GM19193 (cell line): ENCODE data around the gene KDM4E.

ENCODE experiments used
- POLR2A ChIP-seq: IDR thresholded peaks from 4 replicates; pipeline ENCODE4 v1.6.1; 2011; ENCODE audit not compliant: insufficient read depth, insufficient read length; ENCODE audit errors: extremely low read depth

Gene KDM4E

GRCh38 chr11:95024958-95025357, at the start of gene KDM4E:
TSS of gene KDM4E (plus strand) at chr11:95025258. CDS start at chr11:95025558, 300 bp downstream.
- no peak for TF ChIP-seq POLR2A

GRCh38 chr11:94975599-94975998, 49.5 kb upstream of the KDM4E start:
- no peak for TF ChIP-seq POLR2A

- TF ChIP-seq POLR2A, result no peak
These were observed 37.7 kb upstream of the KDM4E start for GRCh38 chr11:94987378-94987777.

- TF ChIP-seq POLR2A, result no peak
These were observed 36.3 kb upstream of the KDM4E start for GRCh38 chr11:94988748-94989147.

GRCh38 chr11:94993400-94993943, 31.6 kb upstream of the KDM4E start:
- no peak for TF ChIP-seq POLR2A

GRCh38 chr11:94997437-94997836, 27.6 kb upstream of the KDM4E start:
- no peak for TF ChIP-seq POLR2A

- no peak for TF ChIP-seq POLR2A
These were observed 26.8 kb upstream of the KDM4E start for GRCh38 chr11:94998285-94998684.

- TF ChIP-seq POLR2A, result no peak
These were observed 21.3 kb upstream of the KDM4E start for GRCh38 chr11:95003716-95004115.

GRCh38 chr11:95005642-95006041, 19.4 kb upstream of the KDM4E start:
- TF ChIP-seq POLR2A, result no peak

GRCh38 chr11:95011376-95011775, 13.7 kb upstream of the KDM4E start:
- no peak for TF ChIP-seq POLR2A

- no peak for TF ChIP-seq POLR2A
These were observed 10.8 kb upstream of the KDM4E start for GRCh38 chr11:95014184-95014821.

GRCh38 chr11:95016139-95016538, 8.9 kb upstream of the KDM4E start:
- no peak for TF ChIP-seq POLR2A

GRCh38 chr11:95028357-95028756, 3.3 kb downstream of the KDM4E start:
- TF ChIP-seq POLR2A, result no peak

- no peak for TF ChIP-seq POLR2A
These were observed 8.0 kb downstream of the KDM4E start for GRCh38 chr11:95033051-95033450.

GRCh38 chr11:95035316-95035715, 10.3 kb downstream of the KDM4E start:
- no peak for TF ChIP-seq POLR2A

- TF ChIP-seq POLR2A, result no peak
These were observed 17.2 kb downstream of the KDM4E start for GRCh38 chr11:95042239-95042638.

- TF ChIP-seq POLR2A, result no peak
These were observed 17.8 kb downstream of the KDM4E start for GRCh38 chr11:95042906-95043305.

- TF ChIP-seq POLR2A, result no peak
These were observed 19.0 kb downstream of the KDM4E start for GRCh38 chr11:95044010-95044409.

GRCh38 chr11:95045812-95046211, 20.8 kb downstream of the KDM4E start:
- no peak for TF ChIP-seq POLR2A
